HG03066 (cell line): ENCODE data around the gene HTR7.
"Not testable (repeated sequence)": the region's sequence is repeated elsewhere in the genome, so short reads cannot be mapped to it uniquely, and the experiment has no call there.

Source experiments
- ATAC-seq: cut with Tn5 transposase; IDR thresholded peaks from one replicate; pipeline ENCODE4 v1.9.1; 2021; ENCODE audit warnings: low read depth; ENCODE audit not compliant: unreplicated experiment

HTR7 gene

GRCh38 chr10:90859321-90859751 lies 1.5 kb upstream of the HTR7 start:
- ATAC-seq, result no peak

GRCh38 chr10:90858461-90858968 lies 676 bp upstream of the HTR7 start:
- no peak for ATAC-seq

DNA sequence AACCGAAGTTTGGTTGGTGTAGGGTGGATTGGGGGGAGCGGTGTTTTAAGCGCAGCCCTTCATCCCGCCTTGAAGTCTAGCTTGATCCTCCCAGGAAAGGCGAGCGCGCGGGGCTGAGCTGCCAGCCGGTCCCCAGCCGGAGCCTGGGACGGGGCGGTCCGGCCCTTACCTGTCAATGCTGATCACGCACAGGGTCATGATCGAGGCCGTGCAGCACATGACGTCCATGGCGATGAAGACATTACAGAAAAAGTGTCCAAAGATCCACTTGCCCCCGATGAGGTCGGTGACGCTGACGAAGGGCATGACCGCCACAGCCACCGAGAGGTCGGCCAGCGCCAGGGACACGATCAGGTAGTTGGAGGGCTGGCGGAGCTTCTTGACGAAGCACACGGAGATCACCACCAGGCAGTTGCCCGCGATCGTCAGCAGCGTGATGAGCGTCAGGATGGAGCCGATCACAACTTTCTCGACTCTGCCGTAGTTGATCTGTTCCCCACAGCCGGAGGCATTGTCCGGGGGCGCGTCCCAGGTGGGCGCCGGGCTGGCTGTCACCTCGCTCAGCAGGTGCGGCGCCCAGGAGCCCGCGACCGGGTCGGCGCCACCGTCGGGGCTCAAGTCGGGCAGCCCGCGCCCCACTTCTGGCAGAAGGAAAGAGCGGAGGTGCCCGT lies 740 bp downstream of the HTR7 start:
- no peak for ATAC-seq

DNA sequence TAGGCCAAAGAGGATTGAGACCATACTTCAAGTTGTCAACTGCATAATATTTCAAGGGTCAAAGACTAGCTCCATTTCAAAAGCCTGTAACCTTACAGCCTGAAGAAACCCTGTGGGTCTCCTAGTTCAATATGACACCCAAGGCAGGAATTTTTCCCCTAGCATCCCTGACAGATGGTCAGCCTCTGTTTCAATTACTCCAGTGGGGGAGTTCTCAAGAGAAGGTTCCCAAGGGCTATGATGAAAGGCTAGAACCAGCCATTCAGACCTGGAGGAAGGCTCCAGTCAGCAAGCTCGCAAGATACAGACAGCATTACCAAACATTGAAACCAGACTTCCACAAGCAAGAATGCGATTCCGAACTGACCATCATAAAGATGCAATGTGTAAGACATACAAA lies 1.6 kb downstream of the HTR7 start:
- ATAC-seq, result no peak

DNA sequence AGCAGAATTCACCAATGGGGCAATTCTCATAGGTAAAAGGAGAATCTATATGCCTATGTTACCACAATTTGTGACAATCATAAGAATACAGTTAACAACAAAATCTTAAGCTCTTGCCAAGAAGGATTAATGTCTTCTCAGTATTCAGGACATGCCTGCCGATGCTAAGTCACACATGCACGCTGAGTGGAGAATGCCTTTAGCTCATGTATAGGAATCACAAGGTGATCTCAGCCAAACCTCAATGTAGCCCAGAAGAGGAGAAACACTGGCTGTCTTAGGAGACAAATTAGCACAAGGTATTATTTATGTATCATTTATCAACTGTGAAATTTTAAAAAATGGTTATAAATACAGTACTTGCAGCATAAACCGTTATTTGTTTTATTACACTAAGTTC lies 2.7 kb downstream of the HTR7 start:
- ATAC-seq, result no peak

- no peak for ATAC-seq
These were observed 7.7 kb downstream of the HTR7 start for GRCh38 chr10:90849956-90850749.

- no peak for ATAC-seq
These were observed 10.4 kb downstream of the HTR7 start for GRCh38 chr10:90847436-90847835.

DNA sequence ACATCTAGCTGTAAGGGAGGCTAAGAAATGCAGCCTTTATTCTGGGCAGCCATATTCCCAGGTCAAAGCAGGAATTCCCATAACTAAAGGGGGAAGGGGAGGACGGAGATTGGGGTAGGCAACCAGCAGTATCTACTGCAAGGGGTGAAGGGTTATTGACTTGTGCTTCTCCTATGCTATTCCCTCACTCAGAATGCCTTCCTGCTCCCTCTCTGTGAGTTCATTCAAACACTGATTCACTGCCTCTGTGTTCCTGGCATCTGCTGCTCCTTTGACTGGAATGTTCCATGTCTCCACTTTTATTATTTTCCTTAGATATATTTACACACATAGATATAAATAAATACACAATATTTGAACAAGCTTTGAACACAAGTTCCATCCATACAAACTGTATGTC lies 11.1 kb downstream of the HTR7 start:
- ATAC-seq, result no peak

DNA sequence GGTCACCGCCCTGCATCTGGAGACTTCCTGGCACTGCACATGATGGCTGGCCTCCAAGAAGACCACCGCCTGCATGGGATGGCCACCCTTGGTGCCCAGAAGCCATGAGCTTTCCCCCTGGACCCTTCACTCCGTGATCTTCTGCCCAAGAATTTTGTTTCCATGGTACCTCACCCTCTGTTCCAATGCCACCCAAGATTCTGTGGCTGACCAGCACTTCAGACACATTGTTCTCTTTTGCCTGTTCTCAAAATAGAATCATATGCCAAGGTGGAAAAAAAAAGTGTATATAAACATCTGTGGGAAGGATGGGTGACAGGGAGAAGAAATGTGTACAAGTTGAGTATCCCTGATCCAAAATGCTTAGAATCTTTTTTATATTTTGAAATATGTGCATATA lies 12.1 kb downstream of the HTR7 start:
- ATAC-seq, result no peak

GRCh38 chr10:90842725-90843124 lies 15.1 kb downstream of the HTR7 start:
- ATAC-seq, result no peak

GRCh38 chr10:90837486-90837885 lies 20.4 kb downstream of the HTR7 start:
- no peak for ATAC-seq

DNA sequence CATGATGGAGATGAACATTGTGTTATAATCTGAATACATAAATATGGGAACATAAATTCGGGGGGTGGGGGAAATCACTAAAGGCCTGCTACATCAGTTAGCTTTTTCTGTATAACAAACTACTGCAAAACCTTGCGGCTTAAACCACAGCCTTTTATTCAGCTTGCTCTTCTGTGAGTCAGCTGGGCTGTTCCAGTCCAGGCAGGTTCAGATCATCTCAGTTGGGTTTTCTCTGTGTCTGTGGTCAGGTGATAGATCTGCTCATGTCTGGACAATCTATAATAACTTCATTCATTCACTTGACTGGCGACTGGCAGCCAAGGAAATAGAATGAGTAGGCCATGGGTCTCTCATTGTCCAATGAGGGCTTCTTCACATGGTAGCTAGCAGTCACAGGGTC lies 23.5 kb downstream of the HTR7 start:
- ATAC-seq, result no peak

- no peak for ATAC-seq
These were observed 25.7 kb downstream of the HTR7 start for GRCh38 chr10:90832111-90832510.

GRCh38 chr10:90822508-90822907 lies 35.3 kb downstream of the HTR7 start:
- ATAC-seq, result no peak

DNA sequence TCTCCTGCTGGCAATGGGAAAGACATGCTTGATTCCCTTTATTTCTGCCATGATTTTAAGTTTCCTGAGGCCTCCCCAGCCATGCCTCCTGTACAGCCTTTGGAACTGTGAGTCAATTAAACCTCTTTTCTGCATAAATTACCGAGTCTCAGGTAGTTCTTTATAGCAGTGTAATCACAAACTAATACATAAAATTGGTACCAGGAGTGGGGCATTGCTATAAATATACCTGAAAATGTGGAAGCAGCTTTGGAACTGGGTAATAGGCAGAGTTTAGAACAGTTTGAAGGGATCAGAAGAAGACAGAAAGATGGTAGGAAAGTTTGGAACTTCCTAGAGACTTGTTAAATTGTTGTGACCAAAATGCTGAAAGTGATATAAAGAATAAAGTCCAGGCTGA lies 36.0 kb downstream of the HTR7 start:
- not testable (repeated sequence) for ATAC-seq

DNA sequence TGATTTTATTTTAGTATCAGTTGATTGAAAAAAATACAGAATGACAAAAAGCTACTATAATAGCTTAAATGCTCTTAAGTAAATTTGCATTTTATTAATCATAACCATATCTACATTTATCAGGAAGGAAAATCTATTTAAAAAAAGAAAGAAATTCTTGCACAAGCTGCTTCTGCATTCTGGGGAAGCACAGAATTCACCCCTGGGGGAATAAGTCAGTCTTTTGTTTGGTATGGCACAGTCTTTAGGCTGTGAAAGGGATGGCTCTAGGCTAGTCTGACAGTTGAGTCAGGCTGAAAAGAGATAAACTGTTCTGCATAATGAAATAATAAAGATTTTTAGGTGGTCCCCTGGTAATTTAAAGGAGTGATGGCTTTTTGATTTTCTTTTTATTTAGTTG lies 37.9 kb downstream of the HTR7 start:
- no peak for ATAC-seq

GRCh38 chr10:90818736-90819135 lies 39.1 kb downstream of the HTR7 start:
- no peak for ATAC-seq

GRCh38 chr10:90817128-90817889 lies 40.5 kb downstream of the HTR7 start:
- ATAC-seq, result no peak

GRCh38 chr10:90816466-90816865 lies 41.4 kb downstream of the HTR7 start:
- ATAC-seq, result no peak

GRCh38 chr10:90813594-90814365 lies 44.1 kb downstream of the HTR7 start:
- ATAC-seq, result no peak
